ENCODE measurements around the gene FBRSL1. TPM values are rescaled to one million over a fixed set of nuclear protein-coding genes. Genes with fewer than 3 reads are reported as not detected.

Gene FBRSL1
- total RNA-seq, 1 experiment from 2014 or later = 45.3 TPM

DNA sequence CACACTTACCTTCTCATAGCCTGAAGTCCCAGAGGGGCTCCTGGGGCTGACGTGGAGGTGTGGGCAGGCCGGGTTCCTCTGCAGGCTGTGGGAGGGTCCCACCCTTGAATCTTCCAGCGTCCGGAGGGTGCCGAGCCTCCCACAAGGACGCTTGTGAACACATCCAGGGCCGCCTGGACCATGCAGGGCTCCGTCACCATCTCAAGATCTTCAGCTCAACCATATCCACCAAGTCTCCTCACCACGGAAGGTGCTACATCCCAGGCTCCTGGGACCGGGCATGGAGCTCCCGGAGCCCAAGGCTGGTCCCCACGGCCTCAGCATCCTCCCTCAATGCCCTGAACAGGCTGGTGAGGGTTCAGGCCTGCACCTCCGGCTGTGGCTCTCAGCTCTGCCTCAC, 10.7 kb upstream of the FBRSL1 start:
- Histone ChIP-seq H3K4me1 (ENCODE audit: insufficient read depth, low read length) (no peaks in the 10 kb centered on the region), H3K79me2 (ENCODE audit: low read length) (no peaks in the 10 kb centered on the region), H4K20me1 (ENCODE audit: low read length) (no peaks in the 10 kb centered on the region), H3F3A (ENCODE audit: low read length, unreplicated experiment) (no peaks in the 10 kb centered on the region), H3K27me3 (ENCODE audit: low read length) (0 out of 2 replicates have a peak, but pooled peaks cover 3% of the 10 kb centered on the region), H3K9ac (ENCODE audit: low read length) (no peak overlapping the region), H3K36me3 (ENCODE audit: low read depth, low read length) (no peaks in the 10 kb centered on the region), H3K27ac (ENCODE audit: low read length) (no peak overlapping the region), H2AFZ (ENCODE audit: low read length) (no peak overlapping the region), H3K4me3 (ENCODE audit: low read length) (no peak overlapping the region), H3K9me3 (ENCODE audit: low read length) (no peaks in the 10 kb centered on the region), H3K9me2 (replicated peaks; ENCODE audit: low read length) (no peaks in the 10 kb centered on the region), H3K4me2 (ENCODE audit: low read length) (no peak overlapping the region)
- TF ChIP-seq, protein P1, sequence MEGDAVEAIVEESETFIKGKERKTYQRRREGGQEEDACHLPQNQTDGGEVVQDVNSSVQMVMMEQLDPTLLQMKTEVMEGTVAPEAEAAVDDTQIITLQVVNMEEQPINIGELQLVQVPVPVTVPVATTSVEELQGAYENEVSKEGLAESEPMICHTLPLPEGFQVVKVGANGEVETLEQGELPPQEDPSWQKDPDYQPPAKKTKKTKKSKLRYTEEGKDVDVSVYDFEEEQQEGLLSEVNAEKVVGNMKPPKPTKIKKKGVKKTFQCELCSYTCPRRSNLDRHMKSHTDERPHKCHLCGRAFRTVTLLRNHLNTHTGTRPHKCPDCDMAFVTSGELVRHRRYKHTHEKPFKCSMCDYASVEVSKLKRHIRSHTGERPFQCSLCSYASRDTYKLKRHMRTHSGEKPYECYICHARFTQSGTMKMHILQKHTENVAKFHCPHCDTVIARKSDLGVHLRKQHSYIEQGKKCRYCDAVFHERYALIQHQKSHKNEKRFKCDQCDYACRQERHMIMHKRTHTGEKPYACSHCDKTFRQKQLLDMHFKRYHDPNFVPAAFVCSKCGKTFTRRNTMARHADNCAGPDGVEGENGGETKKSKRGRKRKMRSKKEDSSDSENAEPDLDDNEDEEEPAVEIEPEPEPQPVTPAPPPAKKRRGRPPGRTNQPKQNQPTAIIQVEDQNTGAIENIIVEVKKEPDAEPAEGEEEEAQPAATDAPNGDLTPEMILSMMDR (conservative IDR thresholded peaks at IDR 0.05; ENCODE audit: low read depth, low read length) = no peak
- no peak for TF ChIP-seq EZH2 (IDR thresholded peaks at IDR 0.05; ENCODE audit: low read length, unreplicated experiment)
- no peak for TF ChIP-seq EZH2phosphoT487 (IDR thresholded peaks at IDR 0.05; ENCODE audit: borderline replicate concordance, low read length)
- POLR2A ChIA-PET (ENCODE audit: unreplicated experiment) = no interaction called here
- ATAC-seq = no peak
- CTCF ChIA-PET = no interaction called here
- DNase-seq = no peak
- intact Hi-C loops (cut with micrococcal nuclease) = no loop called here
- BruUV-seq (replicated peaks) = no TSS peak

DNA sequence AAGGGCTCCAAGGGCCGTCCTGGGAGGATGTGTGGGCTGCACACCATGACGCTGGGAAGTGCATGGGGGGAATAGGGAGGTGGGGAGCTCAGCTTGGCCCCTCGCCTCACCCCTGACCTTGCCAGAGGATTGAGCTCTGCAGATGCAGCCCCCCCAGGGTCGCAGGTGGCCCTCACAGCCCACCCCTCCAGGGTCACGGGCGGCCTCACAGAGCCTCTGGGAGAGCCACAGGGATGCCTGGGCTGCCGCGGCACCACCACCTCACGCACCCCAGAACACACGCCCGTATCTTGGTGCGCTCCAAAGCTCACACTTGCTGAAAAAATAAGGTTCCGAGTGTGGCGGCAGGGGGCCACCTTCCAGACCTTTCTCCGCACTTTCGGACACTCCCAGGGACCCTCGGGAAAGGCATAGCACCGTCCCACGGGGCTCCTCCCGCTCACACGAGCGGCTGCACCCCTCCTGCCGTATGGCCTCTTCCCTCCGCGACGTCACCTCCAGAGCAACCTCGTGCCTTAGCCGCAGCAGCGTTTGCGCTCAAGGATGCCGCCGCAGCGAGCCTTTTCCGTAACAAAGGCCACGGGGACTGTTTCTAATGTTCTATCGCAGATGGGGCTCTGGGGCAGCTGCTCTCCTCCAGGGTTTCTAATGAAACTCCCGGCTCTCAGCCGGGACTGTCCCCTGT, 9.9 kb upstream of the FBRSL1 start:
- H3K9me2 ChIP-seq (replicated peaks; ENCODE audit: low read length) = no peaks in the 10 kb centered on the region
- H3K4me1 ChIP-seq (ENCODE audit: insufficient read depth, low read length) = no peaks in the 10 kb centered on the region
- DNase-seq (no peak), ATAC-seq (no peak)
- no peak overlapping the region for H3K4me2 ChIP-seq (ENCODE audit: low read length)
- H4K20me1 ChIP-seq (ENCODE audit: low read length) = no peaks in the 10 kb centered on the region
- no peaks in the 10 kb centered on the region for H3K36me3 ChIP-seq (ENCODE audit: low read depth, low read length)
- CTCF ChIA-PET = no interaction called here
- no peaks in the 10 kb centered on the region for H3K79me2 ChIP-seq (ENCODE audit: low read length)
- no peak overlapping the region for H3K4me3 ChIP-seq (ENCODE audit: low read length)
- H3K27me3 ChIP-seq (ENCODE audit: low read length) = 0 out of 2 replicates have a peak, but pooled peaks cover 3% of the 10 kb centered on the region
- POLR2A ChIA-PET (ENCODE audit: unreplicated experiment) = no interaction called here
- H3K27ac ChIP-seq (ENCODE audit: low read length) = no peak overlapping the region
- no peaks in the 10 kb centered on the region for H3K9me3 ChIP-seq (ENCODE audit: low read length)
- no TSS peak for BruUV-seq (replicated peaks)
- no peak overlapping the region for H3K9ac ChIP-seq (ENCODE audit: low read length)
- intact Hi-C loops (cut with micrococcal nuclease) = no loop called here
- H2AFZ ChIP-seq (ENCODE audit: low read length) = no peak overlapping the region
- H3F3A ChIP-seq (ENCODE audit: low read length, unreplicated experiment) = no peaks in the 10 kb centered on the region
- TF ChIP-seq EZH2 (IDR thresholded peaks at IDR 0.05; ENCODE audit: low read length, unreplicated experiment) (no peak), EZH2phosphoT487 (IDR thresholded peaks at IDR 0.05; ENCODE audit: borderline replicate concordance, low read length) (no peak)
- TF ChIP-seq, protein P1 (conservative IDR thresholded peaks at IDR 0.05; ENCODE audit: low read depth, low read length) = no peak

DNA sequence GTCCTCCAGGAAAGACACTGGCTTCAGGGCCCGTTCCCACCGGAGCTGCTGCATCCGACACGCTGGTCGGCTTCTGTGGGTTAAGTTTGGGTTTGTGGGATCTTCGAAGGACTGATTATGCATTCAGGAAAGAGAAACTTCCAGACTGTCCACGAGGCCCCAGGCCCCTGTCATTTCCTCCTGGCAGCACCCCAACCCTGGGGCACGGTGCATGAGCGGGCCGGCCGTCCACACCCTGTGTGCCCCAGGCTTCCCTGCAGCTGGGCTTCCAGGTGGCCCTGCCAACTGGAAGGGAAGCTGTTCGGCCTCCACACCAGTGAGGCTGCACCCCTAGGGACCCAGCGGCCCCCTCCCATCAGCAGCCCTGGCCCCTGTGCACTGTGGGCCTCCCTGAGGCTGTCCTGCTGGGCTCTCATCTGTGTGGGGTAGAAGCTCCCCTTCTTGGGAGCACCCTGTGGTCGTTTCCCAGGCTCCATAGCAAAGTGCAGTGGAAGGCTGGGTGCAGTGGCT, 9.3 kb upstream of the FBRSL1 start:
- H3F3A ChIP-seq (ENCODE audit: low read length, unreplicated experiment) = no peaks in the 10 kb centered on the region
- 0 out of 2 replicates have a peak, but pooled peaks cover 3% of the 10 kb centered on the region for H3K27me3 ChIP-seq (ENCODE audit: low read length)
- H3K9me3 ChIP-seq (ENCODE audit: low read length) = no peaks in the 10 kb centered on the region
- no peak overlapping the region for H2AFZ ChIP-seq (ENCODE audit: low read length)
- intact Hi-C loops (cut with micrococcal nuclease) = no loop called here
- H3K9me2 ChIP-seq (replicated peaks; ENCODE audit: low read length) = no peaks in the 10 kb centered on the region
- no peak for ATAC-seq
- H3K4me1 ChIP-seq (ENCODE audit: insufficient read depth, low read length) = no peaks in the 10 kb centered on the region
- H3K4me3 ChIP-seq (ENCODE audit: low read length) = no peak overlapping the region
- H3K4me2 ChIP-seq (ENCODE audit: low read length) = no peak overlapping the region
- no peak overlapping the region for H3K27ac ChIP-seq (ENCODE audit: low read length)
- H3K36me3 ChIP-seq (ENCODE audit: low read depth, low read length) = no peaks in the 10 kb centered on the region
- no peak for DNase-seq
- ChIA-PET CTCF (no interaction called here), POLR2A (ENCODE audit: unreplicated experiment) (interaction anchor here (0.6 kb wide), 1 partner anchor 118 kb away, joined by 24 read pairs; no protein-coding TSS in a partner anchor)
- H3K9ac ChIP-seq (ENCODE audit: low read length) = no peak overlapping the region
- H4K20me1 ChIP-seq (ENCODE audit: low read length) = no peaks in the 10 kb centered on the region
- TF ChIP-seq EZH2 (IDR thresholded peaks at IDR 0.05; ENCODE audit: low read length, unreplicated experiment) = no peak
- TF ChIP-seq EZH2phosphoT487 (IDR thresholded peaks at IDR 0.05; ENCODE audit: borderline replicate concordance, low read length) = no peak
- TF ChIP-seq, protein P1 (conservative IDR thresholded peaks at IDR 0.05; ENCODE audit: low read depth, low read length) = no peak
- H3K79me2 ChIP-seq (ENCODE audit: low read length) = no peaks in the 10 kb centered on the region
- no TSS peak for BruUV-seq (replicated peaks)

All from PC-3 (cell line).